K562 (cell line): ENCODE results near the gene PLSCR5. TPM values are rescaled to one million over a fixed set of nuclear protein-coding genes. Genes with fewer than 3 reads are reported as not detected.

Source experiments
- ARID1B ChIP-seq: fragments of 450-650 bp; IDR thresholded peaks from 2 replicates; pipeline ENCODE4 v1.6.1; 2016; ENCODE audit warnings: antibody characterized with exemption, mild to moderate bottlenecking, inconsistent platforms
- BRF1 ChIP-seq: IDR thresholded peaks from 3 replicates; pipeline ENCODE4 v1.6.1; 2011; ENCODE audit warnings: borderline replicate concordance, mild to moderate bottlenecking; ENCODE audit not compliant: insufficient read length; ENCODE audit errors: extremely low read depth
- JUND ChIP-seq, 2 experiments: IDR thresholded peaks; 2 replicates in 1 of 2; 3 replicates in 1 of 2; pipeline ENCODE4 v1.6.1; 2011; ENCODE audit warnings: borderline replicate concordance in 2 of 2, low read depth in 2 of 2, low read length in 2 of 2, improper control_type of control experiment in 1 of 2, missing biosample characterization in 1 of 2, missing genetic modification characterization in 1 of 2, missing genetic modification reagents in 1 of 2
- NEUROD1 ChIP-seq: fragments of 150-350 bp; IDR thresholded peaks from 2 replicates; pipeline ENCODE4 v1.6.1; 2014; ENCODE audit warnings: borderline replicate concordance, low read length, low read depth; ENCODE audit not compliant: partially characterized antibody
- NONO ChIP-seq, 2 experiments: fragments of 200-400 bp in 1 of 2; fragments of 450-650 bp in 1 of 2; formaldehyde crosslinking in 1 of 2; IDR thresholded peaks; 2 replicates each; pipeline ENCODE4 v1.6.1; 2017; ENCODE audit warnings: low read depth in 2 of 2, mild to moderate bottlenecking in 2 of 2, moderate library complexity in 2 of 2, low read length in 1 of 2
- POLR2A ChIP-seq: fragments of 450-650 bp; conservative IDR thresholded peaks from 2 replicates; pipeline ENCODE4 v1.6.1; 2016
- POLR2AphosphoS2 ChIP-seq: IDR thresholded peaks from 2 replicates; pipeline ENCODE4 v1.6.1; 2012; ENCODE audit warnings: low read length, improper control_type of control experiment
- PRPF4 ChIP-seq: fragments of 200-400 bp; formaldehyde crosslinking; IDR thresholded peaks from one replicate; pipeline ENCODE4 v1.6.1; 2017; ENCODE audit warnings: low read length, low read depth, mild to moderate bottlenecking; ENCODE audit not compliant: insufficient read depth, poor library complexity, severe bottlenecking
- RBM14 ChIP-seq: fragments of 200-400 bp; formaldehyde crosslinking; IDR thresholded peaks from 2 replicates; pipeline ENCODE4 v1.6.1; 2018; ENCODE audit warnings: low read depth, mild to moderate bottlenecking, low read length, moderate library complexity, borderline replicate concordance; ENCODE audit not compliant: insufficient read depth
- SMAD1 ChIP-seq: fragments of 150-350 bp; IDR thresholded peaks from 2 replicates; pipeline ENCODE4 v1.6.1; 2014; ENCODE audit warnings: low read length, low read depth; ENCODE audit not compliant: partially characterized antibody
- SMARCA5 ChIP-seq: fragments of 450-650 bp; IDR thresholded peaks from 2 replicates; pipeline ENCODE4 v1.6.1; 2016
- TCF7 ChIP-seq: sonication (generic); IDR thresholded peaks from 2 replicates; pipeline ENCODE4 v1.6.1; 2016; ENCODE audit warnings: antibody characterized with exemption, borderline replicate concordance
- U2AF1 ChIP-seq: fragments of 200-400 bp; formaldehyde crosslinking; optimal IDR thresholded peaks from 2 replicates; pipeline ENCODE3; 2017; ENCODE audit warnings: mild to moderate bottlenecking, low read depth, low read length, moderate library complexity
- ZNF785 ChIP-seq: fragments of 250-450 bp; sonication (Bioruptor Pico); IDR thresholded peaks from 2 replicates; pipeline ENCODE4 v1.4.0; 2020; ENCODE audit warnings: mild to moderate bottlenecking
- polyA plus RNA-seq, 8 experiments: library from polyadenylated mRNA; depleted of rRNA in 4 of 8; stranded (reverse) in 5 of 8; unstranded in 3 of 8; fragments of >200 nt; fragmentation: Nextera tagmentation in 2 of 8; fragmentation: Illumina TruSeq in 1 of 8; extraction: Ambion mirVana in 2 of 8; extraction: Trizol in 1 of 8; gene quantifications; 2 replicates each; pipeline versions ENCODE4 v1.2.1 to v1.2.3, GENCODE V29; 2011 to 2014; ENCODE audit warnings: inconsistent platforms in 1 of 8, missing spikeins in 1 of 8
- total RNA-seq, 7 experiments: library from RNA; depleted of rRNA in 6 of 7; stranded (reverse); fragments of >200 nt in 6 of 7; fragmentation: Illumina TruSeq in 2 of 7; extraction: Trizol in 2 of 7; gene quantifications; 2 replicates each; pipeline versions ENCODE4 v1.2.1 to v1.2.3, GENCODE V29; 2011 to 2021; ENCODE audit warnings: low replicate concordance in 1 of 7
- TF ChIP-seq, protein P1 (sequence below): sonication (generic); formaldehyde crosslinking; IDR thresholded peaks from 2 replicates; pipeline ENCODE4 v1.8.0; 2023; ENCODE audit warnings: mild to moderate bottlenecking, missing genetic modification reagents
- TF ChIP-seq, protein P2 (sequence below): fragments of 250-450 bp; sonication (Bioruptor Pico); IDR thresholded peaks from 2 replicates; pipeline ENCODE4 v1.6.1; 2021; ENCODE audit warnings: mild to moderate bottlenecking
- TF ChIP-seq, protein P3 (sequence below): sonication (generic); formaldehyde crosslinking; IDR thresholded peaks from 2 replicates; pipeline ENCODE4 v1.8.1; 2022; ENCODE audit warnings: missing genetic modification reagents
- TF ChIP-seq, protein P4 (sequence below): fragments of 250-450 bp; sonication (Bioruptor Pico); IDR thresholded peaks from 2 replicates; pipeline ENCODE4 v1.8.0; 2022; ENCODE audit warnings: moderate library complexity, mild to moderate bottlenecking, inconsistent platforms
- TF ChIP-seq, protein P5 (sequence below): fragments of 450-650 bp; IDR thresholded peaks from 2 replicates; pipeline ENCODE4 v1.7.1; 2018; ENCODE audit warnings: mild to moderate bottlenecking, low read depth; ENCODE audit not compliant: partially characterized antibody

PLSCR5 gene
- total and polyA plus RNA-seq, 9 of the 15 experiments (the other 6 are each of a cell fraction or from before 2014, with no cell fraction given): not detected

DNA sequence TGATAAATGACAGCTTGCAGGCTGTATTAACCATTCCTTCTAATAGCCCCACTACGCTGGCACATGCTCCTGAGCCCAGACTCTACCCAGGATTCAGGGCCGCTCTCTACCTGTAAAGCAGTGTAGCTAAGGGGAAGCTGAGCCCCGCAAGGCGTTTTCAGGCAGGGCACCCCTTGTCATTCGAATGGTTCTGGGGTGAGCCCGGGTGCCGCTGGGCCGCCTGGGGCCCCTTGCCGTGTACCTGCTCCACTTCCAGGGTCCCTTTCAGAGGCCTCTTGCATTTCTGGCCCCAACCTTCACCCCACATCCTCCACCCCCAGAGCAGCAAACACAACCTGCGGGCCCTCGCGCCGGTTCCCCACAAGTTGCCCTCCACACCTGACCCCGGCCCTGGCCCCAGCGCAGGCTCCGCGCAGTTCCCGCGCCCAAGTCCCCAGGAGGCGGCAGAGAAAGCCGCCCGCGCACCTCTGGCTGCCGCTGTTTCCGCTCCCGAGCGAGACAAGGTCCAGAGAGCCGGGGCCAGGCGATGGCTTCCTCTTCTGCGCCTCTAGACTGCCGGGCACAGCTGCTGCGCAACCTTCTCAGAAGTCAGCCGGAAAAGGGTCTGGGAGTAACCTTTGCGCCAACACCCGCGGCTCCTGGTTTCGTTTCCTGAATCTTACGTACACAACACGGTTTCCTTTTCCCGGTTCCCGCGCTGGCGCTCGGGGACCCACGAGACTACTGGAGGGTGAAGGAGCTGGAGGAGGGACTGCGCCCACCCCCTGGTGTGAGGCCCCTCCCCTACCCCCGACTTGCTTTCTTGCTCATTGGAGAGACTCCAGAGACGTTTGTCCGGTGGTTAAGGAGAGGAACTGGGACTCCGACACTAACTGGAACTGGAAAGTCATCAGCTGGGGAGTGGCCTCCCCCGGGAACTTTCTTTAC lies 60.9 kb downstream of the PLSCR5 start, which contains the start of gene PLSCR1 (continued):
- TF ChIP-seq POLR2AphosphoS2 (no peak), TCF7 (no peak), ZNF785 (CRISPR knock-in tag) (no peak), POLR2A (peak; percentile 89), U2AF1 (no peak), SMARCA5 (no peak), ARID1B (no peak), NONO (IDR thresholded peaks at IDR 0.05; ENCODE audit: low read depth in 2 of 2, low read length in 1 of 2) (no peak), PRPF4 (no peak), JUND (IDR thresholded peaks at IDR 0.05; ENCODE audit: borderline replicate concordance, low read depth, low read length) (no peak), JUND (tag; IDR thresholded peaks at IDR 0.05; ENCODE audit: borderline replicate concordance, low read depth, low read length) (peak; percentile 48; the same call in 1 of the 3 replicates), BRF1 (no peak), SMAD1 (no peak), RBM14 (no peak), NEUROD1 (no peak)
- TF ChIP-seq, protein P1, sequence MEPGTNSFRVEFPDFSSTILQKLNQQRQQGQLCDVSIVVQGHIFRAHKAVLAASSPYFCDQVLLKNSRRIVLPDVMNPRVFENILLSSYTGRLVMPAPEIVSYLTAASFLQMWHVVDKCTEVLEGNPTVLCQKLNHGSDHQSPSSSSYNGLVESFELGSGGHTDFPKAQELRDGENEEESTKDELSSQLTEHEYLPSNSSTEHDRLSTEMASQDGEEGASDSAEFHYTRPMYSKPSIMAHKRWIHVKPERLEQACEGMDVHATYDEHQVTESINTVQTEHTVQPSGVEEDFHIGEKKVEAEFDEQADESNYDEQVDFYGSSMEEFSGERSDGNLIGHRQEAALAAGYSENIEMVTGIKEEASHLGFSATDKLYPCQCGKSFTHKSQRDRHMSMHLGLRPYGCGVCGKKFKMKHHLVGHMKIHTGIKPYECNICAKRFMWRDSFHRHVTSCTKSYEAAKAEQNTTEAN (CRISPR knock-in tag): no peak
- TF ChIP-seq, protein P2, sequence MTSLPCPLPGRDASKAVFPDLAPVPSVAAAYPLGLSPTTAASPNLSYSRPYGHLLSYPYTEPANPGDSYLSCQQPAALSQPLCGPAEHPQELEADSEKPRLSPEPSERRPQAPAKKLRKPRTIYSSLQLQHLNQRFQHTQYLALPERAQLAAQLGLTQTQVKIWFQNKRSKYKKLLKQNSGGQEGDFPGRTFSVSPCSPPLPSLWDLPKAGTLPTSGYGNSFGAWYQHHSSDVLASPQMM (CRISPR knock-in tag): no peak
- TF ChIP-seq, protein P3, sequence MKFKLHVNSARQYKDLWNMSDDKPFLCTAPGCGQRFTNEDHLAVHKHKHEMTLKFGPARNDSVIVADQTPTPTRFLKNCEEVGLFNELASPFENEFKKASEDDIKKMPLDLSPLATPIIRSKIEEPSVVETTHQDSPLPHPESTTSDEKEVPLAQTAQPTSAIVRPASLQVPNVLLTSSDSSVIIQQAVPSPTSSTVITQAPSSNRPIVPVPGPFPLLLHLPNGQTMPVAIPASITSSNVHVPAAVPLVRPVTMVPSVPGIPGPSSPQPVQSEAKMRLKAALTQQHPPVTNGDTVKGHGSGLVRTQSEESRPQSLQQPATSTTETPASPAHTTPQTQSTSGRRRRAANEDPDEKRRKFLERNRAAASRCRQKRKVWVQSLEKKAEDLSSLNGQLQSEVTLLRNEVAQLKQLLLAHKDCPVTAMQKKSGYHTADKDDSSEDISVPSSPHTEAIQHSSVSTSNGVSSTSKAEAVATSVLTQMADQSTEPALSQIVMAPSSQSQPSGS (CRISPR knock-in tag): no peak
- TF ChIP-seq, protein P4, sequence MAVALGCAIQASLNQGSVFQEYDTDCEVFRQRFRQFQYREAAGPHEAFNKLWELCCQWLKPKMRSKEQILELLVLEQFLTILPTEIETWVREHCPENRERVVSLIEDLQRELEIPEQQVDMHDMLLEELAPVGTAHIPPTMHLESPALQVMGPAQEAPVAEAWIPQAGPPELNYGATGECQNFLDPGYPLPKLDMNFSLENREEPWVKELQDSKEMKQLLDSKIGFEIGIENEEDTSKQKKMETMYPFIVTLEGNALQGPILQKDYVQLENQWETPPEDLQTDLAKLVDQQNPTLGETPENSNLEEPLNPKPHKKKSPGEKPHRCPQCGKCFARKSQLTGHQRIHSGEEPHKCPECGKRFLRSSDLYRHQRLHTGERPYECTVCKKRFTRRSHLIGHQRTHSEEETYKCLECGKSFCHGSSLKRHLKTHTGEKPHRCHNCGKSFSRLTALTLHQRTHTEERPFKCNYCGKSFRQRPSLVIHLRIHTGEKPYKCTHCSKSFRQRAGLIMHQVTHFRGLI: no peak
- TF ChIP-seq, protein P5, sequence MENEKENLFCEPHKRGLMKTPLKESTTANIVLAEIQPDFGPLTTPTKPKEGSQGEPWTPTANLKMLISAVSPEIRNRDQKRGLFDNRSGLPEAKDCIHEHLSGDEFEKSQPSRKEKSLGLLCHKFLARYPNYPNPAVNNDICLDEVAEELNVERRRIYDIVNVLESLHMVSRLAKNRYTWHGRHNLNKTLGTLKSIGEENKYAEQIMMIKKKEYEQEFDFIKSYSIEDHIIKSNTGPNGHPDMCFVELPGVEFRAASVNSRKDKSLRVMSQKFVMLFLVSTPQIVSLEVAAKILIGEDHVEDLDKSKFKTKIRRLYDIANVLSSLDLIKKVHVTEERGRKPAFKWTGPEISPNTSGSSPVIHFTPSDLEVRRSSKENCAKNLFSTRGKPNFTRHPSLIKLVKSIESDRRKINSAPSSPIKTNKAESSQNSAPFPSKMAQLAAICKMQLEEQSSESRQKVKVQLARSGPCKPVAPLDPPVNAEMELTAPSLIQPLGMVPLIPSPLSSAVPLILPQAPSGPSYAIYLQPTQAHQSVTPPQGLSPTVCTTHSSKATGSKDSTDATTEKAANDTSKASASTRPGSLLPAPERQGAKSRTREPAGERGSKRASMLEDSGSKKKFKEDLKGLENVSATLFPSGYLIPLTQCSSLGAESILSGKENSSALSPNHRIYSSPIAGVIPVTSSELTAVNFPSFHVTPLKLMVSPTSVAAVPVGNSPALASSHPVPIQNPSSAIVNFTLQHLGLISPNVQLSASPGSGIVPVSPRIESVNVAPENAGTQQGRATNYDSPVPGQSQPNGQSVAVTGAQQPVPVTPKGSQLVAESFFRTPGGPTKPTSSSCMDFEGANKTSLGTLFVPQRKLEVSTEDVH: peak; percentile 93
